SK-N-DZ (cell line): ENCODE data around the gene SNED1.

Experiments
- DNase-seq: peaks from one replicate; pipeline ENCODE4 v3.0.0-alpha.2; 2015; ENCODE audit warnings: low spot score

The SNED1 gene

GRCh38 chr2:240991378-240992263 lies 6.8 kb upstream of the SNED1 start:
- peak; percentile 35 for DNase-seq

GRCh38 chr2:240992572-240993291 lies 5.7 kb upstream of the SNED1 start:
- DNase-seq, result no peak

- no peak for DNase-seq
These were observed 4.8 kb upstream of the SNED1 start for GRCh38 chr2:240993446-240994170.

DNA sequence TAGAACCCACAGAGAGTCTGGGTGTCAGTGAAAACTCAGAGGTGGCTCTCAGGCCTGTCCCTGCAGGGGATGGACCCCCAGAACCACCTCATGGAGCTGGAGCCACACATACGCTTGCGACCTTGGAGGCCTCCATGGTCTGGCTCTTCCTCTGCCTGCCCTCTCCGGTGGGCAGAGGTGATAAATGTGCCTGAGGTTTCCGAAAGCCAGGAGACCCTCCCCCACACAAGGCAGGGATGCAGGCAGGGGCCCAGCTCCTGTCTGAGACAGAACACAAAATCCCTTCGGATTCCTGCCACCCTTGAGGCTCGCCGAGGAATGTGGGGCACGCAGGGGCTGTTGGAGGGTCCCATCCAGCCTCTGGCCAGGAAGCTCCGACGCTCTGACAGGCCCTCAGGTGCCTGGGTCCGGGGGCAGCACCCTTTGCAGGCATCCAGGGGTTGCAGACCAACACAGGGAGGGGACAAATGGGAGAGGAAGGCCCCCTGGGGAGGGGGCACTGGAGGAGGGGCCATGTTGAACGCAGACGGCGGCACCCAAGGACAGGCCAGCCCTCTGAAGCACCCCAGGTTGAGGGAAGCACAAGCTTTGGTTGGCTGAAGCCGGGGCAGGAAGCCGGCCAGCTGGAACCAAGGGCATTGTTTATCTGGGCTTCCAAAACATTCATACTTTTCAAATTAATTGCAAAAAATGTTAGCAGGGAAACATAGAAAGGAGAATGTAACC lies 4.1 kb upstream of the SNED1 start:
- DNase-seq, result no peak

DNA sequence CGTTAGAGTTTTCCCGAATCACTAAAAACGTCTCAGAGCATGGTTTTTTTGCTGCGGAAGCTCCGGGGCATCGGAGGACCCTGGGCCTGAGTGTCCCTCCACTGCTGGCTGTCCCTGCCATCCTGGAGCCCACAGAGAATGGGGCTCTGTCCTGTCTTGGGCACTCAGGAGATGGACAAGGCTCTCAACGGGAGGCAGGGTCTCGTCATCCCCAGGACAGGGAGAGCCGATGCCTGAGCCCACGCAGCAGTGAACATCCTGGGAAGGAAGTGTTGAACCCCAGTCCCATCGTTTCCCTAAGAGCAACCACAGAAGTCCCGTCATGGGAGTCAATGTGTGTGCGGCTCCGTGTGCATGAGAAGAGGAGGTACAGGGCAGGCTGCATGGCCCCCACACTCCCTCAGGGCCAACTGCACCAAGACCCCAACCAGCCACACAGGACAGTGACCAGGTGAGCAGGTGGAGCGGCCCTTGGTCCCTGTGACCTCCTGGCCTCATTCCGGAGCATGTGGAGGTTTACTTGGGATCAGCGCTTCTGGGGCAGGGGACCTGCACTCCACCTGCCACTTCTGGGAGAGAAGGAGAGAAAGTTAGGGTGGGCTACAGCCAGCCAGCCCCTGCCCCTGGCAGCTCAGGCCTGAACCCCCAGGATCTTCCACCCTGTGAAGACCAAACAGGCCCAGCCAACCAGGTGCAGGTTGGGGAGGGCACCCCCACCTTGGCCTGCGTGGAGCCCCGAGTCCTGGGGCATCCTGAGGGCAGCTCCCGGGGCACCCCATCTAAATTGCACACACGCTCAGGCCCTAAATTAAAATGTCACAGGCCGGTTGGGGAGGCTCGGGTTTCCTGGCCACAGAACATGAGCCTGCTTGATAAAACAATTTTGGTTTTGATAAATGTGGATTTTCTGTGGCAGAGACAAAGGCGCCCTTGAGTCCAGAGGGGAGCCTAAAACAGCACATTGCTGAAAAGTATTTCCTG lies 3.1 kb upstream of the SNED1 start:
- DNase-seq, result no peak

GRCh38 chr2:240996161-240996833 lies 2.1 kb upstream of the SNED1 start:
- DNase-seq, result no peak

GRCh38 chr2:240996834-240997140 lies 1.6 kb upstream of the SNED1 start:
- DNase-seq, result no peak

- DNase-seq, result no peak
These were observed 1.1 kb upstream of the SNED1 start for GRCh38 chr2:240997141-240997855.

- no peak for DNase-seq
These were observed 232 bp downstream of the SNED1 start for GRCh38 chr2:240998706-240998994.

DNA sequence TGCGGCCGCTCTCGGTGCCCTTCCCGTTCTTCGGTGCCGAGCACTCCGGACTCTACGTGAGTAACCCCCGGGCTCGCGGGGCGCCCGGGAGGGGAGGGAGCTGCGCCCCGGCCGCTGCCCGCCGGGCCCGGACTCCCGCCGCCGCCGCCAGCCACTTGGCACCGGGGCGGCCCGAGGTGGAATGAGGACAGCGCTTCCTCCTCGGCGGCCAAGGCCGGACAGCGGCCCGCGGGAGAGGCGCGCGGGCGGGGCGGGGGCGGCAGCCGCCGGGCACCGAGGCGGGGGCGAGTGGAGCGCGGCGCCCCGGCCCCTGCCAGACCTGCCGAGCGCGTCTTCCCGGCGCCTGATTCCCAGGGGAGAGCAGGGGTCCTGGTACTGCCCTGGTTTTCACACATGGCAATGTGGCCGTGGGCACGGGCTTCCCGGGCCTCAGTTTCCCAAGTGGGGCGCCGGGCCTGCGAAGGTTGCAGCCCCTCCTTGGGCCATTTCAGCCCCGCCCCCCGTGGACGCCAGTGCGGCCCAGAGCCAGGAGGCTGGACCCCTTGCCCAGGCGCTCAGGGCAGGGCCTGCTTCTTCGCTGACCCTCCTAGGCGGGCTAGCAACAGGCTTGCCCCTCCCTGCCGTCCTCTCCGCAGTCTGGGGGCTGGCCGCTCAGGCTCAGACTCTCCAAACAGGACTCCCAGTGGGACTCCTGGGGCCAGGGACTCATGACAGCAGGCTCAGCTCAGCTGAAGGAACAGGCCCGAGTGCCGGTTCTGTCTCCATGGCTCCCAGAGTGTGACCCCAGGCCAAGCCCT lies 775 bp downstream of the SNED1 start:
- DNase-seq, result no peak

GRCh38 chr2:240999873-241000541 lies 1.6 kb downstream of the SNED1 start:
- no peak for DNase-seq

- no peak for DNase-seq
These were observed 2.5 kb downstream of the SNED1 start for GRCh38 chr2:241000831-241001321.

DNA sequence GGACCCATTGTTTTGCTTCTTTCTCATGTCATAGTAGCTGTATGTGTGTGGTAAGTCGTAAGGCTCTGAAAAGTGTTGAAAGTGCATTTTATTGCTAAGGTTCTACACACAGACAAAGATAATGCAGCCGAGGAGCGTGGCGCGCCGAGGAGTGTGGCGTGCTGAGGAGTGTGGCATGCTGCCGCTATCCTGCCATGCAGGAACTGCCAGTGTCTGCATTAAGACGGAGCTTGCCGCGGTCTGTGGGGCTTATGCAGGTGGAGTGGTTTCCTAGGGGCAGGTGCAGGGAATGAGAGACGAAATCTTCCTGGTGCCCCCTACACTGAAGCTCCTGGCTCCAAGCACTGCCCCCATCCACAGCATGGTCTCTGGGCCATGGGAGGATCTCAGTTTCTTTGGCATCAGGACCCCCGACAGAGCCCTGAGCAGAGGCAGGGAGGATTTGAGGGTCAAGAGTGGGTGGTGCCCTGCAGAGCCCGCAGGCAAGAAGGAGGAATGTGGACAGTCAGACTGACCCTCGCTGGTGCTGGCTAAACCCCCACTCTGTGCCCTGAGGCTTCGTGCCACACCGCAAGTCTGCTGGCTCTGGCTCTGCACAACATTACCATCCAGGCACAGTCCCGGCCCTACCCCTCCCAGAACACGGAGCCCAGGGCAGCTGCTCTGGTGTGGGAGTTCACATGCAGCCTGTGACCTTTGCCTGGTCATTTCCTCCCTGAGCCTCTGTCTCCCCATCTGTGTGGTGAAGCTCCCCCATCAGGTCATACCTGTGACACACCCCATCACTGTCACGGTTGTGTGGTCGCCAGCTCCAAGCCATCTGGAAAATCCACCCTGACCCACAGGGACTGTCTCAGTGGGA lies 3.2 kb downstream of the SNED1 start:
- no peak for DNase-seq

DNA sequence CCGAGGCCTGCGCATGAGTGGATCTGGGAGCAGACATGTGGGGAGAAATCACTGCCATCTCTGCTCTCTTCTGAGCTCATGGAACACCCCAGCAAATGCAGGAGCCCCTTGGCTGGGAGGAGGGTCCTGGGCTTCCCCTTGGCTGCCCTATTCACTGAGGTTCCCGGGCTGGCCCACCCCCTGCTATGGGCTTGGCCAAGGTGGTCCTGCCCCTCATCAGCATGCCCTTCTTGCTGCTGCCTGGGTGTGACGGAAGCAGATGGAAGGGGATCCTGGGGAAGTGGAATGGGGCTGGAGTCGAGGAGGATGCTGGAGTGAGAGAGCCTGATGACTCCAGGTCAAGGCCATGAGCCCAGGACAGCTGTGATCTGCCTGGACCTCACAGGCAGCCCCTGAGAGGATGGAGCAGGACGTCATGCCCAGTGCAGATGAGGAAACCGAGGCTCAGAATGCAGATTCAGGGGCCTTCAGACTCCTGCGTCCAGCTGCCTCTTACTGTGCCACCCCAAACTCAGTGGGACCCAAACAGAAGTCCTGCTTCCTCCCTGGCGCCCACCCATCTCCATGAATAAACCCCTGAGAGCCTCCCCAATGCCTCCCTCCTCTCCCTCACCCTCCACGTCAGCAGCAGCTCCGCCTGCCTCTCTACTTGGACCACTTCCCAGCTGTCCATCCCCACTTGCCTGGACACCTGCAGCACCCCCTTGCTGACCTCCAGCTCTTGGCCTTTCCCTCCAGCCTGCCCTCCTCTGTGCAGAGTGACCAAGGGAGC lies 4.0 kb downstream of the SNED1 start:
- DNase-seq, result no peak

GRCh38 chr2:241003047-241003360 lies 4.6 kb downstream of the SNED1 start:
- DNase-seq, result no peak

- no peak for DNase-seq
These were observed 5.0 kb downstream of the SNED1 start for GRCh38 chr2:241003369-241003768.
